Measurements from ENCODE around the gene CDH22. TPM values are rescaled to one million over a fixed set of nuclear protein-coding genes. Genes with fewer than 3 reads are reported as not detected.

CDH22 gene
- total and polyA plus RNA-seq, 12 donors, result 0.04 to 11.0 (median 0.64) TPM

GRCh38 chr20:46139266-46139889, 168.9 kb downstream of the CDH22 start:
- ATAC-seq (no peak), DNase-seq (no peak)
- Histone ChIP-seq H3K27me3 (peaks cover 0 to 89% (median 66%) of the 10 kb centered on the region in 7 donors), H3K9me3 (no peaks in the 10 kb centered on the region), H3K36me3 (no peaks in the 10 kb centered on the region), H3K4me3 (no peak overlapping the region), H3K4me1 (no peaks in the 10 kb centered on the region), H3K27ac (no peak overlapping the region)
- WGBS, 2 donors, result 20 to 33% methylated on average over 8 of the region's 8 CpGs
- intact Hi-C loops (cut with DNase I), result loop anchor here in 3 of 10 donors (5.0 to 10.0 kb wide), 2 partner anchors 208 to 545 kb away; partner anchors contain the start of gene TP53RK (in 1 of the 3)
- no peak for TF ChIP-seq CTCF (IDR thresholded peaks at IDR 0.05)

DNA sequence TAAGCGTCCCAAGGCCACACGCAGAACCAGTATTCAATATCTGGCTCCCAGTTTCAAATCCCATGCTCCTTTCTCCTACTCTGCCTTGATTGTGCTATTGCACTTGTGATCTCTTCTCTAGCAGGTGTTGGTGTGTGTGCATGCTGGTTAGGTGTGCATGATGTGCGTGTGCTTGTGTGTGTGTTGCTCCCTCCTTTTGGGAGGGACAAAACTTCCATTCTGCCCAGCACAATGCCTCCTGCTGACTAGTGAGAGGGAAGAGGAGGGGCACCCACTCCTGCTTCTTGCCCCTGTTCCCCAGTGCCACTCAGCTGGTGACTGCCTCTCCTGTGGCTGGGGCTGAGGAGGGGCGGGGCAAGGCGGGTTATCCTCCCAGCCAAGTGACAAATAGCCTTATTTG, 170.5 kb downstream of the CDH22 start:
- ATAC-seq, result no peak
- H3K4me1 ChIP-seq, result peaks cover 0 to 5% (median 2%) of the 10 kb centered on the region in 9 donors
- H3K9me3 ChIP-seq, result no peaks in the 10 kb centered on the region
- no peaks in the 10 kb centered on the region for H3K36me3 ChIP-seq
- 71 to 89% methylated on average over 5 of the region's 5 CpGs for WGBS, 2 donors
- DNase-seq, result no peak
- intact Hi-C loops (cut with DNase I), result loop anchor here in 3 of 10 donors (5.0 to 10.0 kb wide), 2 partner anchors 209 to 547 kb away; partner anchors contain the start of gene TP53RK (in 1 of the 3)
- H3K27me3 ChIP-seq, result peaks cover 0 to 89% (median 71%) of the 10 kb centered on the region in 7 donors
- TF ChIP-seq CTCF (IDR thresholded peaks at IDR 0.05), result no peak
- H3K27ac ChIP-seq, result no peak overlapping the region
- no peak overlapping the region for H3K4me3 ChIP-seq

GRCh38 chr20:46135856-46136633, 172.3 kb downstream of the CDH22 start:
- WGBS, 2 donors, result 40 to 42% methylated on average over 12 of the region's 12 CpGs
- DNase-seq (no peak), ATAC-seq (no peak)
- intact Hi-C loops (cut with DNase I), result loop anchor here in 3 of 10 donors (5.0 to 10.0 kb wide), 2 partner anchors 211 to 549 kb away; partner anchors contain the start of gene TP53RK (in 1 of the 3)
- peaks cover 0 to 21% (median 10%) of the 10 kb centered on the region in 9 donors for H3K4me1 ChIP-seq
- no peaks in the 10 kb centered on the region for H3K36me3 ChIP-seq
- H3K27me3 ChIP-seq, result peaks cover 0 to 79% (median 57%) of the 10 kb centered on the region in 7 donors
- no peak overlapping the region for H3K4me3 ChIP-seq
- no peak for TF ChIP-seq CTCF (IDR thresholded peaks at IDR 0.05)
- no peak overlapping the region for H3K27ac ChIP-seq
- H3K9me3 ChIP-seq, result no peaks in the 10 kb centered on the region

GRCh38 chr20:46134716-46135115, 173.6 kb downstream of the CDH22 start:
- intact Hi-C loops (cut with DNase I), result loop anchor here in 6 of 10 donors (5.0 to 10.0 kb wide), 6 partner anchors 38 to 550 kb away; partner anchors contain the start of genes CDH22 (in 2 of the 6) and TP53RK (in 1 of the 6)
- no peak overlapping the region for H3K4me3 ChIP-seq
- ATAC-seq (no peak), DNase-seq (no peak)
- WGBS, 2 donors, result 78 to 88% methylated on average over 7 of the region's 7 CpGs
- TF ChIP-seq CTCF (IDR thresholded peaks at IDR 0.05), result no peak
- H3K4me1 ChIP-seq, result peaks cover 0 to 31% (median 21%) of the 10 kb centered on the region in 9 donors
- H3K27me3 ChIP-seq, result peaks cover 0 to 70% (median 44%) of the 10 kb centered on the region in 7 donors
- no peak overlapping the region for H3K27ac ChIP-seq
- H3K9me3 ChIP-seq, result no peaks in the 10 kb centered on the region
- H3K36me3 ChIP-seq, result no peaks in the 10 kb centered on the region

All from heart right ventricle (tissue), 16 donors.